ENCODE results near the gene ADIPOR2. TPM values are rescaled to one million over a fixed set of nuclear protein-coding genes. Genes with fewer than 3 reads are reported as not detected.

The ADIPOR2 gene
- total RNA-seq, 1 donor from 2014 or later = 83.6 TPM

GRCh38 chr12:1796515-1797010 is 105.7 kb downstream of the ADIPOR2 start:
- peaks cover 4% of the 10 kb centered on the region for H3K4me1 Mint-ChIP-seq (ENCODE audit: low read depth)
- H3K27ac Mint-ChIP-seq = no peak overlapping the region
- TF ChIP-seq CTCF (IDR thresholded peaks at IDR 0.05; ENCODE audit: unreplicated experiment) = no peak
- no peak for DNase-seq (ENCODE audit: low spot score, unreplicated experiment)
- H3K9me3 Mint-ChIP-seq (ENCODE audit: low read depth) = no peaks in the 10 kb centered on the region
- H3K4me3 Mint-ChIP-seq (ENCODE audit: low read depth) = no peak overlapping the region
- no peaks in the 10 kb centered on the region for H3K36me3 Mint-ChIP-seq (ENCODE audit: insufficient read depth)
- peaks cover 21% of the 10 kb centered on the region for H3K27me3 Mint-ChIP-seq

GRCh38 chr12:1797011-1797901 is 106.4 kb downstream of the ADIPOR2 start:
- Mint-ChIP-seq H3K4me1 (ENCODE audit: low read depth) (peaks cover 4% of the 10 kb centered on the region), H3K27me3 (peaks cover 21% of the 10 kb centered on the region), H3K36me3 (ENCODE audit: insufficient read depth) (no peaks in the 10 kb centered on the region), H3K4me3 (ENCODE audit: low read depth) (no peak overlapping the region), H3K27ac (no peak overlapping the region), H3K9me3 (ENCODE audit: low read depth) (no peaks in the 10 kb centered on the region)
- no peak for TF ChIP-seq CTCF (IDR thresholded peaks at IDR 0.05; ENCODE audit: unreplicated experiment)
- DNase-seq (ENCODE audit: low spot score, unreplicated experiment) = no peak

- Mint-ChIP-seq H3K9me3 (ENCODE audit: low read depth) (no peaks in the 10 kb centered on the region), H3K27ac (no peak overlapping the region), H3K4me3 (ENCODE audit: low read depth) (no peak overlapping the region), H3K4me1 (ENCODE audit: low read depth) (peaks cover 4% of the 10 kb centered on the region), H3K27me3 (peaks cover 21% of the 10 kb centered on the region), H3K36me3 (ENCODE audit: insufficient read depth) (no peaks in the 10 kb centered on the region)
- no peak for TF ChIP-seq CTCF (IDR thresholded peaks at IDR 0.05; ENCODE audit: unreplicated experiment)
- no peak for DNase-seq (ENCODE audit: low spot score, unreplicated experiment)
These were observed 107.2 kb downstream of the ADIPOR2 start for GRCh38 chr12:1797991-1798640.

DNA sequence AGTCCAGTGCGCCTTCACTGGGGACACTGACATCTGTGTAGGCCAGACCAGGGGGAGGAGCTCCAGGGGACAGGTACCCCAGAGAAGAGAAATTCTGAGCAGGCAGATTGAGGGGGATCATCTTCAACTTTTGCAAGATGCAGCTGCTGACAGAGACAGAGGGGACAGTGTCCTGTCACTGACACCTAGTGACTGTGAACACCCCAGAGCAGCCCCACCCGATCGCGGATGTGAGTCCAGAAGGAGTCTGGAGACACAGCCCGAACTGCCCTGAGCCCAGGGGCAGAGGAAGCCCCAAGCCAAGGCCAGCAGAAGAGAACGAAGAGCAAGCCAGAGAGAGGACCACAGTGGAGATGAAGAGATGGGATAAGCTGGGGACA is 107.8 kb downstream of the ADIPOR2 start:
- no peak overlapping the region for H3K4me3 Mint-ChIP-seq (ENCODE audit: low read depth)
- peak overlapping the region; percentile 43 for H3K27ac Mint-ChIP-seq
- H3K27me3 Mint-ChIP-seq = peaks cover 21% of the 10 kb centered on the region
- no peaks in the 10 kb centered on the region for H3K36me3 Mint-ChIP-seq (ENCODE audit: insufficient read depth)
- peaks cover 4% of the 10 kb centered on the region for H3K4me1 Mint-ChIP-seq (ENCODE audit: low read depth)
- no peak for DNase-seq (ENCODE audit: low spot score, unreplicated experiment)
- no peaks in the 10 kb centered on the region for H3K9me3 Mint-ChIP-seq (ENCODE audit: low read depth)
- no peak for TF ChIP-seq CTCF (IDR thresholded peaks at IDR 0.05; ENCODE audit: unreplicated experiment)

DNA sequence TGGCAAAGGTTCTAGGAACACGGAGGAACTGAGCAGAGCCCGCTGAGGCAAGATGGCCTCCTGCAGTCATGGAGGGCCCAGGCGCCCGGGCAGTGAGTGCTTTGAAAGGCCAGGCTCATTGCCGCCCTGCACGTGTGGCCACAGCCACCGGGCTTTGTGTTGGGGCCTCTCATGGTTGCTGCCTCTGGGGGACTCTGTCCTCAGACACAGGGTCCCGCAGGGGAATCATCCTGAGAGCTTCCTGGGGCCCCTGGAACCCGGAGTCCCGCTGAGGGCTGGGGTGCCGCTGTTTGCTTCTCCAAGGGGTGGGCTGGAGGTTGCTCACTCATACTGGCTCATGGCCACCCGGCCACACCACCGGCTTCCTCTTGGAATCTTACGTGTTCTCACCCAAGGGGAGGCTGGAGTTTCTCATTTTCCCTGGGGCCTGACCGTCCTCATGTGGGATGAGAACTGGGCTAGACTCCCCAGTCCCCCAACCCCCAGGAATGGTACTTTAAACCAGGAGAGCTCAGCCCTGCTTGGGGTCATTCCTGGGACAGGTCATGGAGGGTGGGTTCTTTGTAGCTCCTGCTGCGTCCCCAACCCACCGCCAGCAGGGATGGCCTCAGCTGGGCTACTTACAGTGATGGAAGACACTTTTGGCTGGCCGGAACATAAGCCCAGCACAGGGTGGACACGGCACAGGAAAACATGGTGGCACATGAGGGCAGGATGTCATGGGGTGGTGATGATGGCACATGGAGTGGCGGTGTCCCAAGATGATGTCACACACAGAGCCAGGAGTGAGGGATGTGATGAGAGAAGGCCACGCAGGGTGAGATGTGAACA is 108.4 kb downstream of the ADIPOR2 start:
- no peak for DNase-seq (ENCODE audit: low spot score, unreplicated experiment)
- no peaks in the 10 kb centered on the region for H3K9me3 Mint-ChIP-seq (ENCODE audit: low read depth)
- no peak overlapping the region for H3K27ac Mint-ChIP-seq
- no peaks in the 10 kb centered on the region for H3K36me3 Mint-ChIP-seq (ENCODE audit: insufficient read depth)
- H3K27me3 Mint-ChIP-seq = peaks cover 20% of the 10 kb centered on the region
- peaks cover 4% of the 10 kb centered on the region for H3K4me1 Mint-ChIP-seq (ENCODE audit: low read depth)
- TF ChIP-seq CTCF (IDR thresholded peaks at IDR 0.05; ENCODE audit: unreplicated experiment) = no peak
- H3K4me3 Mint-ChIP-seq (ENCODE audit: low read depth) = no peak overlapping the region
